ENCODE data around the gene FRZB. TPM values are rescaled to one million over a fixed set of nuclear protein-coding genes. Genes with fewer than 3 reads are reported as not detected.

Gene FRZB
- total RNA-seq, 4 donors from 2014 or later: 1.1 to 6.0 (median 3.1) TPM

DNA sequence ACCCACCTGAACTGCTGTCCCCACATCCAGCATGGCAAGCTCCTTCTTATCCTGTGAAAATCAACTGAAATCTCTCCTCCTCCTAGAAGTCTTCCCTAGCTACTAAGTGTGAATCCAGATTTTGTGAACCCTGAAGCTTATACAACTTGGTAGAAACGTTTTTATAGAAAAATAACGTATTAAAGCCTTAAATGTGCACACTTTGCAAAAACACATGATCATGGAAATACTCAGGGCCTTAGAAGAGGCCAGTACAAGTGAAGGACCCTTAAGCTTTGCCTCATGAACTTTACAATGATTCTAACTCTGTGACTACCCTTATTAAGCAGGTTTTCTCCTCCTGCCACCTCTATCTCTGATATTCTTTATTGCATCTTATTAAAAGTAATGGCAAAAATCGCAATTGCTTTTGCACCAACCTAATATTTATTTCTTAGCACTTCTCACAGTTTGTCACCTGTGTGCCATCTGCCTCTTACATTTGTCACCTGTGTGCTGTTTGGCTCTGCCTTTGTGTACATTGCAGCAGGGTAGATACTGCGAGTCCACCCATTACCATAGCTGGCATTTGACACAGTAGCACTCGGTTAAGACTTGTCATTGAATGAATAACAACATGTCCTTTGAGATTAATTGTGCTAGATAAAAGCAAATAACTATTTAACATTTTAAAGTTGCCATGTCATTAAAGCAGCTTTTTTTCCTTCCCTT lies 42.2 kb downstream of the FRZB start:
- H3K9me3 ChIP-seq: no peaks in the 10 kb centered on the region
- no peak for TF ChIP-seq POLR2A (IDR thresholded peaks at IDR 0.05)
- H3K4me3 ChIP-seq (replicated peaks in 1 of 3): no peak overlapping the region
- intact Hi-C loops (cut with DNase I): no loop called here
- H3K36me3 ChIP-seq: no peaks in the 10 kb centered on the region
- WGBS, 2 donors: 37 to 50% methylated on average over 5 of the region's 5 CpGs
- DNase-seq: no peak
- H3K27me3 ChIP-seq: no peaks in the 10 kb centered on the region
- H3K27ac ChIP-seq: no peak overlapping the region
- peaks cover 0 to 6% of the 10 kb centered on the region in 2 donors for H3K4me1 ChIP-seq

DNA sequence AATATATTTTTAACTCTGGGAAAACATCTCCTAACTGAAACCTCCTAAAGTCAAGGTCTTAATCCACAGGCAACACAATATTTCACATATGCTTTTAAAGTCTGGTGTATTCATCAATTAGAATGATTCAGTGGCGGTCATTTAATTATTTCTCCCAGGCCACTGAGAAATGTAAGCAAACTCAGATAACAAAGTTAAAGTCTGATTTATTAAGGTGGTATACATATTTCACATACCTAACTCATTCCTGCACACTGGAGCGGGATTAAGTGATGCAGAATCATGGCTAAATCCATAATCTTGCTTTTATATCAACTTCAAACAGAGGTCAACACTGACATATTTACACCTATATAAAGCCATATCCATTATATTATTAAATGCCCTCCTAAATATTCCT lies 43.7 kb downstream of the FRZB start:
- H3K27ac ChIP-seq: no peak overlapping the region
- 97 to 98% methylated on average over 2 of the region's 2 CpGs for WGBS, 2 donors
- TF ChIP-seq, protein P1, sequence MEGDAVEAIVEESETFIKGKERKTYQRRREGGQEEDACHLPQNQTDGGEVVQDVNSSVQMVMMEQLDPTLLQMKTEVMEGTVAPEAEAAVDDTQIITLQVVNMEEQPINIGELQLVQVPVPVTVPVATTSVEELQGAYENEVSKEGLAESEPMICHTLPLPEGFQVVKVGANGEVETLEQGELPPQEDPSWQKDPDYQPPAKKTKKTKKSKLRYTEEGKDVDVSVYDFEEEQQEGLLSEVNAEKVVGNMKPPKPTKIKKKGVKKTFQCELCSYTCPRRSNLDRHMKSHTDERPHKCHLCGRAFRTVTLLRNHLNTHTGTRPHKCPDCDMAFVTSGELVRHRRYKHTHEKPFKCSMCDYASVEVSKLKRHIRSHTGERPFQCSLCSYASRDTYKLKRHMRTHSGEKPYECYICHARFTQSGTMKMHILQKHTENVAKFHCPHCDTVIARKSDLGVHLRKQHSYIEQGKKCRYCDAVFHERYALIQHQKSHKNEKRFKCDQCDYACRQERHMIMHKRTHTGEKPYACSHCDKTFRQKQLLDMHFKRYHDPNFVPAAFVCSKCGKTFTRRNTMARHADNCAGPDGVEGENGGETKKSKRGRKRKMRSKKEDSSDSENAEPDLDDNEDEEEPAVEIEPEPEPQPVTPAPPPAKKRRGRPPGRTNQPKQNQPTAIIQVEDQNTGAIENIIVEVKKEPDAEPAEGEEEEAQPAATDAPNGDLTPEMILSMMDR (IDR thresholded peaks at IDR 0.05): no peak
- TF ChIP-seq POLR2A (IDR thresholded peaks at IDR 0.05): no peak
- H3K36me3 ChIP-seq: no peaks in the 10 kb centered on the region
- no peak overlapping the region for H3K4me3 ChIP-seq (replicated peaks in 1 of 3)
- intact Hi-C loops (cut with DNase I): no loop called here
- no peak for DNase-seq
- no peaks in the 10 kb centered on the region for H3K9me3 ChIP-seq
- H3K4me1 ChIP-seq: peaks cover 0 to 6% of the 10 kb centered on the region in 2 donors
- no peaks in the 10 kb centered on the region for H3K27me3 ChIP-seq

DNA sequence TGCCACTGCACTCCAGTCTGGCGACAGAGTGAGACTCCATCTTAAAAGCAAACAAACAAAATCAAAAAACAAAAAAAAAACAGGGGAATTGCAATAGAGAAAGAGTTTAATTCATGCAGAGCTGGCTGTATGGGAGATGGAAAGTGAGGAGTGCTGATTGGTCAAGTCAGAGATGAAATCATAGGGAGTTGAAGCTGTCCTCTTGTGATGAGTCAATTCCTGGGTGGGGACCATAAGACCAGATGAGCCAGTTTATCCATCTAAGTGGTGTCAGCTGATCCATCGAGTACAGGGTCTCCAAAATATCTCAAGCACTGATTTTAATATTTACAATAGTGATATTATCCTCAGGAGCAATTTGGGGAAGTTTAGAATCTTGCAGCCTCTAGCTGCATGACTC lies 45.3 kb downstream of the FRZB start:
- no peak overlapping the region for H3K27ac ChIP-seq
- no peaks in the 10 kb centered on the region for H3K27me3 ChIP-seq
- DNase-seq: no peak
- no peaks in the 10 kb centered on the region for H3K36me3 ChIP-seq
- no peak for TF ChIP-seq POLR2A (IDR thresholded peaks at IDR 0.05)
- TF ChIP-seq, protein P1 (IDR thresholded peaks at IDR 0.05): no peak
- intact Hi-C loops (cut with DNase I): no loop called here
- no peak overlapping the region for H3K4me3 ChIP-seq (replicated peaks in 1 of 3)
- WGBS, 2 donors: 79 to 82% methylated on average over 2 of the region's 2 CpGs
- no peaks in the 10 kb centered on the region for H3K9me3 ChIP-seq
- H3K4me1 ChIP-seq: peaks cover 6 to 15% of the 10 kb centered on the region in 2 donors

DNA sequence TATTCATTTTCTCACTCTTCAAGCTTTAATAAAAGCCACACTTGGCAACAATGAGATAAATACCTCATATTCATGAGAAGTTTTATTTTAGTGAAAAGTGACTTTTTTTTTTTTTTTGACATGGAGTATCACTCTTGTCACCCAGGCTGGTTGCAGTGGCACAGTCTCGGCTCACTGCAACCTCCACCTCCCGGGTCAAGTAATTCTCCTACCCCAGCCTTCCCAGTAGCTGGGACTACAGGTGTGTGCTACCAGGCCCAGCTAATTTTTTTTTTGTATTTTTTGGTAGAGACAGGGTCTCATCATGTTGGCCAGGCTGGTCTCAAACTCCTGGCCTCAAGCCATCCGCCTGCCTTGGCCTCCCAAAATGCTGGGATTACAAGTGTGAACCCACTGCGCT lies 47.0 kb downstream of the FRZB start:
- Histone ChIP-seq H3K4me3 (replicated peaks in 1 of 3) (no peak overlapping the region), H3K9me3 (no peaks in the 10 kb centered on the region), H3K27ac (no peak overlapping the region), H3K4me1 (peaks cover 6 to 15% of the 10 kb centered on the region in 2 donors), H3K36me3 (no peaks in the 10 kb centered on the region), H3K27me3 (no peaks in the 10 kb centered on the region)
- no peak for DNase-seq
- intact Hi-C loops (cut with DNase I): no loop called here
- no peak for TF ChIP-seq POLR2A (IDR thresholded peaks at IDR 0.05)
- TF ChIP-seq, protein P1 (IDR thresholded peaks at IDR 0.05): no peak
- 93 to 97% methylated on average over 4 of the region's 4 CpGs for WGBS, 2 donors

DNA sequence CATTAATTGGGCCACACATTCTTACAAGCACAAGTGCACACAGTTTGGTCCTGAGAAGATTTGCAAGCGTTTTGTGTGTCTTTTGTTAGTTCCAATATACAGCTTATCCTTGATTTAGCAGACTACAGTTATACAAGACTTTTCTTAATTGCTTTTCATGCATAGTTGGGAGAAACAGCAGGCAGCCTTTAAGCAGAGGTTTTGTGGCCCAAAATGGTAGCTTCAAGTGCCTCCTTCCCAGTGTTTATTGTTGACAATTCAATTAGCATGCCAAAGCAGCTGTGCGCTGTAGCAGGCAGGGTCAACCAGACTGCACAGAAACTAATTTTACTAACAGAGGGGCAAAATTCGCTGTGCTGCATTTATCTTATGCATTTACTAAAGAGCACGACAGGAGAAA lies 47.5 kb downstream of the FRZB start:
- no peaks in the 10 kb centered on the region for H3K36me3 ChIP-seq
- WGBS, 2 donors: 91 to 92% methylated on average over 4 of the region's 4 CpGs
- H3K27me3 ChIP-seq: no peaks in the 10 kb centered on the region
- TF ChIP-seq POLR2A (IDR thresholded peaks at IDR 0.05): no peak
- TF ChIP-seq, protein P1 (IDR thresholded peaks at IDR 0.05): no peak
- H3K4me1 ChIP-seq: peaks cover 6 to 10% of the 10 kb centered on the region in 2 donors
- DNase-seq: no peak
- no peak overlapping the region for H3K27ac ChIP-seq
- H3K4me3 ChIP-seq (replicated peaks in 1 of 3): no peak overlapping the region
- intact Hi-C loops (cut with DNase I): no loop called here
- H3K9me3 ChIP-seq: no peaks in the 10 kb centered on the region

All from thyroid gland (tissue), 4 donors.